Naive B cell (primary cell): ENCODE data around the gene RNF220. TPM values are rescaled to one million over a fixed set of nuclear protein-coding genes. Genes with fewer than 3 reads are reported as not detected.
A peak's percentile ranks its signal among the peaks of the same experiment; 100 is the strongest.

Source experiments
- ATAC-seq, 2 donors: fragments of 150-1000 bp; cut with Tn5 transposase; 2 replicates each; pipeline ENCODE4 v1.10.0; 2021; ENCODE audit warnings: low read depth in 2 of 2, mild to moderate bottlenecking in 2 of 2, moderate library complexity in 2 of 2
- DNase-seq: peaks from one replicate; pipeline ENCODE4 v3.0.0; 2022
- H3K27ac Mint-ChIP-seq, 6 donors: one replicate each; pipeline ENCODE4 v1.8.0; 2020 to 2022; ENCODE audit warnings: mild to moderate bottlenecking in 6 of 6, mixed read lengths in 6 of 6, moderate library complexity in 5 of 6, inconsistent platforms in 2 of 6
- H3K27me3 Mint-ChIP-seq, 3 donors: one replicate each; pipeline ENCODE4 v1.8.0; 2021 to 2022; ENCODE audit warnings: mixed read lengths in 3 of 3, mild to moderate bottlenecking in 1 of 3
- H3K36me3 Mint-ChIP-seq, 2 donors: one replicate each; pipeline ENCODE4 v1.8.0; 2020 to 2022; ENCODE audit warnings: mixed read lengths in 2 of 2, inconsistent platforms in 1 of 2, mild to moderate bottlenecking in 1 of 2
- H3K4me1 Mint-ChIP-seq, 3 donors: one replicate each; pipeline ENCODE4 v1.8.0; 2020 to 2022; ENCODE audit warnings: mixed read lengths in 3 of 3, inconsistent platforms in 1 of 3, mild to moderate bottlenecking in 1 of 3, moderate library complexity in 1 of 3
- H3K4me3 Mint-ChIP-seq, 8 donors: one replicate each; pipeline ENCODE4 v1.8.0; 2020 to 2022; ENCODE audit warnings: mild to moderate bottlenecking in 8 of 8, mixed read lengths in 8 of 8, moderate library complexity in 8 of 8, inconsistent platforms in 2 of 8
- H3K9me3 Mint-ChIP-seq, 7 donors: one replicate each; pipeline ENCODE4 v1.8.0; 2020 to 2022; ENCODE audit warnings: mixed read lengths in 7 of 7, mild to moderate bottlenecking in 5 of 7, inconsistent platforms in 2 of 7, moderate library complexity in 1 of 7
- polyA plus RNA-seq, 6 donors: library from polyadenylated mRNA; unstranded; fragments of 300-500 nt; fragmentation: Illumina TruSeq; gene quantifications; one replicate each; pipeline ENCODE4 v1.2.3, GENCODE V29; 2021; ENCODE audit warnings: low read depth in 6 of 6

Gene RNF220
- polyA plus RNA-seq, 6 donors from 2014 or later: 75.3 to 117 (median 82.4) TPM

DNA sequence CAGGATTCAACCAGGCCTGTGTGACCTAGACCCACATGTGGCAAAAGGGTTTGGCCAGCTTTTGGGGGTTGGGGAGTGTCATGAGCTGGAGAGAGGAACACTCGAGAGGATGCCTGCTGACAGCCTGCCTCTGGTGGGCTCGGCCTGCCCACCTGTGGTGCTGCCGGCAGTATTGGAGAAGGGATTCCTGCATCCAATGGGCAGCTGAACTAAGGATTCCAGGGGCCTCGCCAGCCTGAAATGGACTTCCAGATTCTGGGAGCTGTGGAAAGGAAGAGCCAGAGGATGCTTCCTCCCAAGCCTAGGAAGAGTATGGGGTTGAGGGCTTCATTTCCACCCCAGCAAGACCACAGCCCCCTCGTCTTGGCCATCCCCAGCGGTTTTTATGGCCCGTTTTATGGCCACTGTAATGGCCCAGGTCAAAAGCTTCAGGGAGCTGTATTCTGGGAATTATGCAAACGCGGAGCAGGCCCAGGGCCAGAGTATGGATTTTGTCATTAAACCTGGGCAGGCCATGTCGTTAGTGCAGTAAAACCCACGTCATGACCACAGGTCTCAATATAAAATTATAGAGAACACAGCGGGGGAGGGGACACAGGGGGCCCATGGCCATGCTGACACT, 205.6 kb downstream of the RNF220 start:
- Mint-ChIP-seq H3K27me3 (peaks cover 4 to 17% (median 6%) of the 10 kb centered on the region in 3 donors), H3K9me3 (peaks cover 0 to 2% (median 0%) of the 10 kb centered on the region in 7 donors), H3K4me1 (no peaks in the 10 kb centered on the region), H3K4me3 (no peak overlapping the region), H3K36me3 (no peaks in the 10 kb centered on the region), H3K27ac (no peak overlapping the region)
- no peak for ATAC-seq
- DNase-seq: no peak

- Mint-ChIP-seq H3K36me3 (no peaks in the 10 kb centered on the region), H3K27me3 (peaks cover 1 to 17% (median 6%) of the 10 kb centered on the region in 3 donors), H3K4me3 (no peak overlapping the region), H3K9me3 (peaks cover 0 to 2% (median 0%) of the 10 kb centered on the region in 7 donors), H3K4me1 (no peaks in the 10 kb centered on the region), H3K27ac (no peak overlapping the region)
- ATAC-seq: no peak
- no peak for DNase-seq
These were observed 206.4 kb downstream of the RNF220 start for GRCh38 chr1:44611419-44611818.

- Mint-ChIP-seq H3K27me3 (peaks cover 0 to 17% (median 5%) of the 10 kb centered on the region in 3 donors), H3K4me3 (no peak overlapping the region), H3K9me3 (peaks cover 0 to 2% (median 0%) of the 10 kb centered on the region in 7 donors), H3K36me3 (no peaks in the 10 kb centered on the region), H3K4me1 (no peaks in the 10 kb centered on the region), H3K27ac (peak overlapping the region in 2 of 6 donors; percentile 34 to 63)
- no peak for DNase-seq
- no peak for ATAC-seq
These were observed 206.8 kb downstream of the RNF220 start for GRCh38 chr1:44611866-44612265.

DNA sequence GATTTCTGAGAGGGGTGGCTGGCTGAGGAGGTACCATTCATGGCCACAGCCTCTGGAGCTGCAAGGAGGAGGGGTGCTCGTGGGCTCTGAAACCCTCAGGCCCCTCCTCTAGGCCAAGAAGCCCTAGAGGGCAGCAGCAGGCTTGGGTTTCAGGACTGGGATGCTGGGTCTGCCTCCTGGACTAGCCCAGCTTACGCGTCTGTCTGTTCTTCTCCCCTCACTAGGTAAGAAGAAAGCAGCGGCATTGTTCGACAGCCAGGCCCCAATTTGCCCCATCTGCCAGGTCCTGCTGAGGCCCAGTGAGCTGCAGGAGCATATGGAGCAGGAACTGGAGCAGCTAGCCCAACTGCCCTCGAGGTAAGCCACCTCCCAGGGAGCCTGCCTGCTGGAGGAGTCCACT, 208.9 kb downstream of the RNF220 start:
- ATAC-seq: no peak
- Mint-ChIP-seq H3K36me3 (no peaks in the 10 kb centered on the region), H3K9me3 (no peaks in the 10 kb centered on the region), H3K27me3 (peaks cover 0 to 14% (median 11%) of the 10 kb centered on the region in 3 donors), H3K4me3 (no peak overlapping the region), H3K27ac (no peak overlapping the region), H3K4me1 (no peaks in the 10 kb centered on the region)
- DNase-seq: no peak

DNA sequence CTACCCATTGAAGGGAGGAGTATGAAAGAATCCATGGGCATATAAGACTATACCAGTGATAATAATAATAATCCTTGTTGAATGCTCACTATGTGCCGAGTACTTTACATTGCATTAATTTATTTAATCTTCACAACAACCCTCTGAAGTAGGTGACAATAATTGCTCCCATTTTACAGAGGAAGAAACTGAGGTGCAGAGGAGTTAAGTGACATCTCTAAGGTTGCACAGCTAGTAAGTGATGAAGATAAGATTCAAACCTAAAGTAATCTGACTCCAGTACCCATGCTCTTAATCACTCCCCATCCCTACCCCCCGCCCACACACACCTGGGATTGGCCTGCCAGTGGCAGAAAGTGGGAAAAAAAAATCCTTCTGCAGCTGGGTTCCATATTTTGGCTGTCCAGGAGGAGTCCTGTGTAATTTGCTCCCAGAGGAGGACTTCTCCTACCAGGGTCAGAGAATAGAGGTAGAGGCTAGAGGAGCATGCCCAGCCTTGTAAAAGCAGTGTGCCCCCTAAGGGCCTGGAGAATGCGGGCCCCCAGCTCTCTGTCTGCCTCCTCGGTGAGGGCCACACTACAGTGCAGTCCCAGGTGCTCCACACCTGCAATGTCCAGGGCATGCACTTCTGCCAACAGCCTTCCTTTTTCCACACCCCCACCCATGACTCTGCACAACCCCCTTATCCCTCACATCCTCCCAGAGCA, 211.4 kb downstream of the RNF220 start:
- H3K27ac Mint-ChIP-seq: no peak overlapping the region
- H3K27me3 Mint-ChIP-seq: peaks cover 0 to 14% (median 11%) of the 10 kb centered on the region in 3 donors
- H3K4me3 Mint-ChIP-seq: no peak overlapping the region
- no peak for ATAC-seq
- no peak for DNase-seq
- no peaks in the 10 kb centered on the region for H3K36me3 Mint-ChIP-seq
- H3K4me1 Mint-ChIP-seq: no peaks in the 10 kb centered on the region
- no peaks in the 10 kb centered on the region for H3K9me3 Mint-ChIP-seq

GRCh38 chr1:44616991-44617702, 212.1 kb downstream of the RNF220 start:
- H3K36me3 Mint-ChIP-seq: no peaks in the 10 kb centered on the region
- no peaks in the 10 kb centered on the region for H3K4me1 Mint-ChIP-seq
- no peak overlapping the region for H3K27ac Mint-ChIP-seq
- H3K27me3 Mint-ChIP-seq: peaks cover 0 to 11% (median 9%) of the 10 kb centered on the region in 3 donors
- no peak for ATAC-seq
- H3K4me3 Mint-ChIP-seq: no peak overlapping the region
- DNase-seq: no peak
- no peaks in the 10 kb centered on the region for H3K9me3 Mint-ChIP-seq

- no peaks in the 10 kb centered on the region for H3K9me3 Mint-ChIP-seq
- DNase-seq (no peak), ATAC-seq (no peak)
- H3K36me3 Mint-ChIP-seq: no peaks in the 10 kb centered on the region
- H3K4me3 Mint-ChIP-seq: no peak overlapping the region
- H3K4me1 Mint-ChIP-seq: no peaks in the 10 kb centered on the region
- H3K27me3 Mint-ChIP-seq: peaks cover 0 to 11% (median 6%) of the 10 kb centered on the region in 3 donors
- no peak overlapping the region for H3K27ac Mint-ChIP-seq
These were observed 212.6 kb downstream of the RNF220 start for GRCh38 chr1:44617703-44618029.

DNA sequence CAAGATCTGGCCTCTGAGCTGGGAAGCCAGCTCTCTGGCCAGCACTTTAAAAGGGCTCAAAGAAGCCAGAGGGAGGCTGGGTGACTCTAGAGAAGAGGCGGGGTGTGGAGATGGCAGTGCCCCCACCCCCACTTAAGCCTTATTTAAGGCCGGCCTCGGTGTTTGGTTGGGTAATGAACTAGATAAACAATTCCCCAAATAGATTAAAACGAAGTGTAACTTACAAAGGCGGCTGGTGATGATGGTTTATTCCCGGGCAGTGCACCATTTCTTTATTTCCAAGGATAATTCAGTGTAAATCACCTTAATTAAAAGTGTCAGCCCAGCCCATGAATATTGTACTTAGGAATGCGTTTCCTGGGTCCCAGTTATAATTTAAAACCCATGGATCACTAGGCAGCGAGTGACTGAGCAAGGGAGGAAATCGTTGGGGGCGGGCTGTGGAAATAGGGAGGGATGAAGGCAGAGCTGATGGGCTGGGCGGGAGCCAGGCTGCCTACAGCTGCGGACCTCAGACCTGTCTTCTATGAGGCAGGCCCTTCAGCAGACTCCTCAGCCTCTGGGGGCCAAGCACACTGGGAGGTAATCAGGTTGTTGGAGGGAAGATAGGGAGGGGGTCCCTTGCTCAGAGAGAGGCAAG, 214.3 kb downstream of the RNF220 start:
- ATAC-seq (no peak), DNase-seq (no peak)
- Mint-ChIP-seq H3K27me3 (peaks cover 0 to 11% (median 6%) of the 10 kb centered on the region in 3 donors), H3K4me3 (no peak overlapping the region), H3K9me3 (no peaks in the 10 kb centered on the region), H3K4me1 (no peaks in the 10 kb centered on the region), H3K36me3 (no peaks in the 10 kb centered on the region), H3K27ac (peak overlapping the region in 1 of 6 donors; percentile 59)

GRCh38 chr1:44620072-44620471, 215.0 kb downstream of the RNF220 start:
- Mint-ChIP-seq H3K9me3 (no peaks in the 10 kb centered on the region), H3K4me1 (no peaks in the 10 kb centered on the region)
- no peak for ATAC-seq

DNA sequence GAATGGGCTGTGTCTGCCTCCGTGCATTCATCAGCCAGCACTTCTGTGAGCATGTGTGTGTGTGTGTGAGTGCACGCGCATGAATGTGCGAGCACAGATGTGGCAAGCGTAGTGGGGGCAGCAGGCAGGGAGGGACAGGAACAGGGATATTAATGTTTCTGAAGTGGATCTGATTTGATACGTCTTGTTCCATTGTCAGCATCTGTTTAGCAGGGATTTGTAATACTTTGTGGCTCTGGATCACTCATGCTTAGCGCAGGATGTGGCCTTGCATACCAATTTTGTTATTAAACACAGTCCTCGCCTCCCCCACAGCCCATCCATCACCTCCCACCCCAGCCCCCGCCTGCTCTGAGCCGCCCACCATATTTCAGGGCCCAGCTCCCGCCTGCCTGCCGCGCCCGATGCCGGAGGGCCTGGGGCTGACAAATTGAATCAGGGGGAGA, 216.8 kb downstream of the RNF220 start:
- H3K27me3 Mint-ChIP-seq: peaks cover 0 to 11% (median 6%) of the 10 kb centered on the region in 3 donors
- no peaks in the 10 kb centered on the region for H3K4me1 Mint-ChIP-seq
- no peak overlapping the region for H3K4me3 Mint-ChIP-seq
- no peak overlapping the region for H3K27ac Mint-ChIP-seq
- no peaks in the 10 kb centered on the region for H3K36me3 Mint-ChIP-seq
- H3K9me3 Mint-ChIP-seq: no peaks in the 10 kb centered on the region
- DNase-seq (no peak), ATAC-seq (no peak)

More at GRCh38 chr1:44620072-44620471, 215.0 kb downstream of the RNF220 start:
- DNase-seq: no peak
- no peaks in the 10 kb centered on the region for H3K36me3 Mint-ChIP-seq
- no peak overlapping the region for H3K4me3 Mint-ChIP-seq
- H3K27ac Mint-ChIP-seq: no peak overlapping the region
- H3K27me3 Mint-ChIP-seq: peaks cover 0 to 11% (median 6%) of the 10 kb centered on the region in 3 donors

DNA sequence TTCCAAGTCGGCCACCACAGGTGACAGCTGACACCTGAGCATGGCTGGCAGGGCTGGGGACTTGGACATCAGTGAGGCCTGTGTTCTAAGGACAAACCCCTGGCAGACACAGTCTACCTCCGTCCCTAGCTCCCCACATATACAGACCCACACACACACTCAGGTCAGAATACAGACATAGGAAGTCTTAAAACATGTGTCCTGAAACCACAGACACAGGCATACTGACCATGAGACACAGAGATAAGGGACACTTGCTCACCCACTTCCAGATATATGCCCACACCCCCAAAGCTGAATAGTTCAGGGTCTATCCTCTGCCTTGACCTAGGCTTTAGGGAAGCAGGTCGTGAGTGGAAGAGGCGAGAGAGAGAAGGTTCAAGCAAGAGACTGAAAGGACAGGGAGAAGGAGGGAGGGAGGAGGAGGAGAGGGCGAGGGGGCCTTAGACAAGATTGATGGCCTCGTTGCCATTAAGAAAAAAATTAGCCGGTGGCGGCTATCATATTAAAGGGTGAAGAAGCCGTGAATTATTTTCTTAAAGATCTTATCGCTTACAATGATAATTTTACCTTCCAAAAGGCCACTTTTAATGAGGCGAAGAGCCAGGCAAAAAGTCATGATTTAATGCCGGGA, 219.3 kb downstream of the RNF220 start:
- H3K9me3 Mint-ChIP-seq: no peaks in the 10 kb centered on the region
- no peaks in the 10 kb centered on the region for H3K36me3 Mint-ChIP-seq
- H3K27ac Mint-ChIP-seq: peak overlapping the region in 1 of 6 donors; percentile 78
- H3K4me3 Mint-ChIP-seq: no peak overlapping the region
- H3K4me1 Mint-ChIP-seq: no peaks in the 10 kb centered on the region
- DNase-seq (no peak), ATAC-seq (no peak)
- no peaks in the 10 kb centered on the region for H3K27me3 Mint-ChIP-seq

DNA sequence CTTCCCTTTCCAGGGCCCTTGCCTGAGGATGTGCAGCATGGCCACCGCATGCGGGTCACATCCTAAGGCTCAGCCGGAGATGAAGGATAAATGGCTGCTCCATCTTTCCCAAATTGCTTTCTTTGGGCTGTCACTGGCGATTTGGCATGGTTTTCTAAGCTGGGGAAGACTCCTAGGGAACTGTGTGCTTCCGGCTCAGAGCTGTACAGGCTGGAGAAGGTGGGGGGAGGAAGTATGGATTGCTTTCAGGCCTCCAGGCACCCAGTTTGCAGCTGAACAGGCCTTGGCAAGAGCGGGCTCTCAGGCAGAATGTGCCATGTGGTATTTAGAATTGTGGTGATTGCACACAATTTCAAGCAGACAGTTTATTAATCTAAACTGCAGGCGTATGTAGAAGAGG, 220.3 kb downstream of the RNF220 start:
- no peaks in the 10 kb centered on the region for H3K36me3 Mint-ChIP-seq
- DNase-seq (no peak), ATAC-seq (no peak)
- no peak overlapping the region for H3K4me3 Mint-ChIP-seq
- H3K27ac Mint-ChIP-seq: peak overlapping the region in 2 of 6 donors; percentile 22 to 65
- H3K4me1 Mint-ChIP-seq: no peaks in the 10 kb centered on the region
- no peaks in the 10 kb centered on the region for H3K9me3 Mint-ChIP-seq
- no peaks in the 10 kb centered on the region for H3K27me3 Mint-ChIP-seq
